GM23248 (cell line): Measurements from ENCODE around the gene PIGQ. TPM values are rescaled to one million over a fixed set of nuclear protein-coding genes. Genes with fewer than 3 reads are reported as not detected.

Source experiments
- DNase-seq: peaks from one replicate; pipeline ENCODE4 v3.0.0-alpha.2; 2015
- H2AFZ ChIP-seq: fragments of 200-600 bp; sonication (generic); 2 replicates; pipeline ENCODE4 v1.6.1; 2016; ENCODE audit warnings: antibody characterized with exemption
- H3F3A ChIP-seq: fragments of 200-600 bp; sonication (generic); 2 replicates; pipeline ENCODE4 v1.6.1; 2016; ENCODE audit warnings: mild to moderate bottlenecking, antibody characterized with exemption, mixed run types; ENCODE audit not compliant: insufficient read depth
- H3K27ac ChIP-seq: fragments of 200-600 bp; sonication (generic); 2 replicates; pipeline ENCODE4 v1.5.1; 2016; ENCODE audit warnings: mild to moderate bottlenecking
- H3K27me3 ChIP-seq: fragments of 200-600 bp; sonication (generic); replicated peaks from 2 replicates; pipeline ENCODE4 v1.6.1; 2016; ENCODE audit warnings: mild to moderate bottlenecking; ENCODE audit not compliant: insufficient read depth
- H3K36me3 ChIP-seq: fragments of 200-600 bp; sonication (generic); 2 replicates; pipeline ENCODE4 v1.6.1; 2016; ENCODE audit warnings: low read depth, mild to moderate bottlenecking
- H3K4me1 ChIP-seq: fragments of 200-600 bp; sonication (generic); 2 replicates; pipeline ENCODE4 v1.6.1; 2016; ENCODE audit warnings: mild to moderate bottlenecking; ENCODE audit not compliant: insufficient read depth
- H3K4me2 ChIP-seq: fragments of 200-600 bp; sonication (generic); one replicate; pipeline ENCODE4 v1.6.1; 2016; ENCODE audit warnings: mild to moderate bottlenecking; ENCODE audit not compliant: unreplicated experiment
- H3K4me3 ChIP-seq: fragments of 200-600 bp; sonication (generic); 2 replicates; pipeline ENCODE4 v1.5.1; 2016; ENCODE audit warnings: mild to moderate bottlenecking
- H3K79me2 ChIP-seq: fragments of 200-600 bp; sonication (generic); 2 replicates; pipeline ENCODE4 v1.6.1; 2016; ENCODE audit warnings: mild to moderate bottlenecking; ENCODE audit not compliant: insufficient read depth
- H3K9ac ChIP-seq: fragments of 200-600 bp; sonication (generic); 2 replicates; pipeline ENCODE4 v1.6.1; 2016; ENCODE audit warnings: mild to moderate bottlenecking
- H3K9me2 ChIP-seq: fragments of 200-600 bp; sonication (generic); 2 replicates; pipeline ENCODE4 v1.6.1; 2016; ENCODE audit warnings: mixed run types, mild to moderate bottlenecking, moderate library complexity; ENCODE audit not compliant: insufficient read depth
- H3K9me3 ChIP-seq: fragments of 200-600 bp; sonication (generic); one replicate; pipeline ENCODE4 v1.6.1; 2017; ENCODE audit warnings: low read depth
- H4K20me1 ChIP-seq: fragments of 200-600 bp; sonication (generic); 2 replicates; pipeline ENCODE4 v1.6.0; 2016; ENCODE audit not compliant: insufficient read depth
- EZH2 ChIP-seq: fragments of 200-600 bp; sonication (generic); IDR thresholded peaks from 2 replicates; pipeline ENCODE4 v1.6.1; 2018; ENCODE audit warnings: antibody characterized with exemption, mild to moderate bottlenecking; ENCODE audit not compliant: insufficient read depth, poor library complexity, severe bottlenecking
- EZH2phosphoT487 ChIP-seq: fragments of 200-600 bp; sonication (generic); IDR thresholded peaks from 2 replicates; pipeline ENCODE4 v1.6.1; 2018; ENCODE audit warnings: antibody characterized with exemption, moderate library complexity, mild to moderate bottlenecking, low read depth; ENCODE audit not compliant: insufficient read depth
- WGBS, 2 experiments: methylation state at CpG; one replicate each; pipeline ENCODE4 v1.1.6; 2015 to 2017; ENCODE audit warnings: low lambda C conversion rate in 2 of 2, low coverage in 1 of 2; ENCODE audit errors: missing lambda C conversion rate in 2 of 2; 5-methylcytosine and 5-hydroxymethylcytosine counted together
- in situ Hi-C: fragments of 300-500 bp; cut with MboI; formaldehyde crosslinking; loops from 2 replicates; pipeline ENCODE4 v1.15.0; 2020
- microRNA-seq: library from miRNA; unstranded; fragments of <30 nt; microRNA quantifications from one replicate; pipeline ENCODE4, GENCODE V29; 2016; ENCODE audit warnings: borderline number of aligned reads
- polyA plus RNA-seq: library from polyadenylated mRNA; unstranded; fragments of >200 nt; fragmentation: Nextera tagmentation; extraction: Ambion mirVana; gene quantifications from 2 replicates; pipeline ENCODE4 v1.2.1, GENCODE V29; 2016
- small RNA-seq: library from RNA; depleted of rRNA; stranded (forward); fragments of <200 nt; gene quantifications from one replicate; pipeline ENCODE3, GENCODE V24; 2014; ENCODE audit warnings: low read depth, low replicate concordance
- total RNA-seq: library from RNA; depleted of rRNA; stranded (reverse); fragments of >200 nt; shearing (Covaris generic); gene quantifications from 2 replicates; pipeline ENCODE4 v1.2.3, GENCODE V29; 2014; rRNA removed

The PIGQ gene
- total and polyA plus RNA-seq, 2 experiments from 2014 or later = 31.6 to 35.0 TPM

DNA sequence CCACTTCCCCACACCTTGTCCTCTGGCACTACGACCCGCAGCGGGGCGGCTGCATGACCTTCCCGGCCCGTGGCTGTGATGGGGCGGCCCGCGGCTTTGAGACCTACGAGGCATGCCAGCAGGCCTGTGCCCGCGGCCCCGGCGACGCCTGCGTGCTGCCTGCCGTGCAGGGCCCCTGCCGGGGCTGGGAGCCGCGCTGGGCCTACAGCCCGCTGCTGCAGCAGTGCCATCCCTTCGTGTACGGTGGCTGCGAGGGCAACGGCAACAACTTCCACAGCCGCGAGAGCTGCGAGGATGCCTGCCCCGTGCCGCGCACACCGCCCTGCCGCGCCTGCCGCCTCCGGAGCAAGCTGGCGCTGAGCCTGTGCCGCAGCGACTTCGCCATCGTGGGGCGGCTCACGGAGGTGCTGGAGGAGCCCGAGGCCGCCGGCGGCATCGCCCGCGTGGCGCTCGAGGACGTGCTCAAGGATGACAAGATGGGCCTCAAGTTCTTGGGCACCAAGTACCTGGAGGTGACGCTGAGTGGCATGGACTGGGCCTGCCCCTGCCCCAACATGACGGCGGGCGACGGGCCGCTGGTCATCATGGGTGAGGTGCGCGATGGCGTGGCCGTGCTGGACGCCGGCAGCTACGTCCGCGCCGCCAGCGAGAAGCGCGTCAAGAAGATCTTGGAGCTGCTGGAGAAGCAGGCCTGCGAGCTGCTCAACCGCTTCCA is 63.7 kb downstream of the PIGQ start:
- 97% methylated on average over 68 to 69 of the region's 74 CpGs for WGBS, 2 experiments

More for the DNA sequence above, 63.7 kb downstream of the PIGQ start:
- Histone ChIP-seq H4K20me1 (no peaks in the 10 kb centered on the region), H3K9me3 (no peaks in the 10 kb centered on the region), H3K9me2 (no peaks in the 10 kb centered on the region), H3K4me3 (no peak overlapping the region), H3K27me3 (no peaks in the 10 kb centered on the region), H3K4me1 (0 out of 2 replicates have a peak, but pooled peaks cover 6% of the 10 kb centered on the region), H3K4me2 (no peak overlapping the region), H3K79me2 (peaks cover 14% of the 10 kb centered on the region), H2AFZ (no peak overlapping the region), H3K9ac (no peak overlapping the region), H3F3A (no peaks in the 10 kb centered on the region), H3K27ac (no peak overlapping the region), H3K36me3 (no peaks in the 10 kb centered on the region)
- in situ Hi-C loops = no loop called here
- TF ChIP-seq EZH2phosphoT487 (no peak), EZH2 (no peak)
- no peak for DNase-seq

Small RNA genes lying within 50 kb of the gene (microRNA-seq; reads per million reads assigned to microRNA genes)
- gene MIR3176 (24.0 reads per million, percentile 31 among the genes with 10 or more reads in this experiment), gene MIR5587 (not detected)

Small RNA genes lying within 50 kb of the gene (small RNA-seq; reads per million reads assigned to genes)
- not detected for gene MIR3176
- gene MIR5587 = not detected
- gene Z98883.1 = not detected

Other genes with a start within 250 kb of the PIGQ start
- gene AXIN1, start 217.2 kb upstream of the PIGQ start, total RNA-seq = 25.5 and 27.1 TPM in 2 replicates
- 3.0 and 3.3 TPM in 2 replicates for gene AXIN1, start 217.2 kb upstream of the PIGQ start, polyA plus RNA-seq
- gene MRPL28, start 199.4 kb upstream of the PIGQ start, total RNA-seq = 94.1 and 103 TPM in 2 replicates
- 108 and 110 TPM in 2 replicates for gene MRPL28, start 199.4 kb upstream of the PIGQ start, polyA plus RNA-seq
- 78.4 and 98.6 TPM in 2 replicates for gene PGAP6, start 188.0 kb upstream of the PIGQ start, total RNA-seq
- 16.4 and 20.6 TPM in 2 replicates for gene PGAP6, start 188.0 kb upstream of the PIGQ start, polyA plus RNA-seq
- gene NME4, start 172.8 kb upstream of the PIGQ start, total RNA-seq = 128 and 175 TPM in 2 replicates
- 283 and 293 TPM in 2 replicates for gene NME4, start 172.8 kb upstream of the PIGQ start, polyA plus RNA-seq
- 7.8 and 8.9 TPM in 2 replicates for gene DECR2, start 168.1 kb upstream of the PIGQ start, total RNA-seq
- gene DECR2, start 168.1 kb upstream of the PIGQ start, polyA plus RNA-seq = 25.2 and 26.1 TPM in 2 replicates
- gene RAB11FIP3, start 144.3 kb upstream of the PIGQ start, total RNA-seq = 27.8 and 33.5 TPM in 2 replicates
- gene RAB11FIP3, start 144.3 kb upstream of the PIGQ start, polyA plus RNA-seq = 0.46 and 1.2 TPM in 2 replicates
- 68.0 and 69.4 TPM in 2 replicates for gene CAPN15, start 42.3 kb upstream of the PIGQ start, total RNA-seq
- gene CAPN15, start 42.3 kb upstream of the PIGQ start, polyA plus RNA-seq = 5.4 and 5.7 TPM in 2 replicates
- not detected in 2 replicates for gene PRR35, start 9.6 kb upstream of the PIGQ start, total RNA-seq
- not detected in 2 replicates for gene PRR35, start 9.6 kb upstream of the PIGQ start, polyA plus RNA-seq
- gene NHLRC4, start 3.0 kb upstream of the PIGQ start, total RNA-seq = 0.11 and 0.13 TPM in 2 replicates
- 0.20 TPM in 1 of 2 replicates, not detected in the other for gene NHLRC4, start 3.0 kb upstream of the PIGQ start, polyA plus RNA-seq
- gene RAB40C, start 20.1 kb downstream of the PIGQ start, total RNA-seq = 18.8 and 28.3 TPM in 2 replicates
- 9.5 TPM in 2 replicates for gene RAB40C, start 20.1 kb downstream of the PIGQ start, polyA plus RNA-seq
- gene WFIKKN1, start 61.0 kb downstream of the PIGQ start, total RNA-seq = not detected in 2 replicates
- gene WFIKKN1, start 61.0 kb downstream of the PIGQ start, polyA plus RNA-seq = not detected in 2 replicates
- 150 and 218 TPM in 2 replicates for gene METTL26, start 66.3 kb downstream of the PIGQ start, total RNA-seq
- 151 and 155 TPM in 2 replicates for gene METTL26, start 66.3 kb downstream of the PIGQ start, polyA plus RNA-seq
- 29.3 and 30.4 TPM in 2 replicates for gene MCRIP2, start 71.9 kb downstream of the PIGQ start, total RNA-seq
- 22.4 and 22.6 TPM in 2 replicates for gene MCRIP2, start 71.9 kb downstream of the PIGQ start, polyA plus RNA-seq
- gene WDR90, start 79.4 kb downstream of the PIGQ start, total RNA-seq = 16.5 and 24.7 TPM in 2 replicates
- 4.7 and 8.2 TPM in 2 replicates for gene WDR90, start 79.4 kb downstream of the PIGQ start, polyA plus RNA-seq
- gene RHOT2, start 98.2 kb downstream of the PIGQ start, total RNA-seq = 44.9 and 65.9 TPM in 2 replicates
- gene RHOT2, start 98.2 kb downstream of the PIGQ start, polyA plus RNA-seq = 65.1 and 70.0 TPM in 2 replicates
- gene RHBDL1, start 105.7 kb downstream of the PIGQ start, total RNA-seq = 0.89 and 2.1 TPM in 2 replicates
- 0.90 and 1.5 TPM in 2 replicates for gene RHBDL1, start 105.7 kb downstream of the PIGQ start, polyA plus RNA-seq
- 183 and 201 TPM in 2 replicates for gene STUB1, start 110.4 kb downstream of the PIGQ start, total RNA-seq
- 207 and 216 TPM in 2 replicates for gene STUB1, start 110.4 kb downstream of the PIGQ start, polyA plus RNA-seq
- gene JMJD8, start 114.4 kb downstream of the PIGQ start, total RNA-seq = 88.8 and 96.3 TPM in 2 replicates
- gene JMJD8, start 114.4 kb downstream of the PIGQ start, polyA plus RNA-seq = 87.9 and 91.6 TPM in 2 replicates
- gene WDR24, start 120.4 kb downstream of the PIGQ start, total RNA-seq = 1.3 and 3.4 TPM in 2 replicates
- gene WDR24, start 120.4 kb downstream of the PIGQ start, polyA plus RNA-seq = 13.1 and 13.7 TPM in 2 replicates
- 0.54 TPM in 1 of 2 replicates, not detected in the other for gene FBXL16, start 135.8 kb downstream of the PIGQ start, total RNA-seq
- 0.16 and 0.29 TPM in 2 replicates for gene FBXL16, start 135.8 kb downstream of the PIGQ start, polyA plus RNA-seq
- gene METRN, start 145.2 kb downstream of the PIGQ start, total RNA-seq = 90.7 and 98.1 TPM in 2 replicates
- 21.6 and 26.0 TPM in 2 replicates for gene METRN, start 145.2 kb downstream of the PIGQ start, polyA plus RNA-seq
- 20.4 and 34.8 TPM in 2 replicates for gene ANTKMT, start 151.2 kb downstream of the PIGQ start, total RNA-seq
- 33.3 and 33.5 TPM in 2 replicates for gene ANTKMT, start 151.2 kb downstream of the PIGQ start, polyA plus RNA-seq
- 1.0 and 9.5 TPM in 2 replicates for gene CCDC78, start 156.5 kb downstream of the PIGQ start, total RNA-seq
- 0.78 and 1.1 TPM in 2 replicates for gene CCDC78, start 156.5 kb downstream of the PIGQ start, polyA plus RNA-seq
- 5.8 and 7.8 TPM in 2 replicates for gene HAGHL, start 157.1 kb downstream of the PIGQ start, total RNA-seq
- 10.8 and 64.8 TPM in 2 replicates for gene HAGHL, start 157.1 kb downstream of the PIGQ start, polyA plus RNA-seq
- 24.0 and 37.5 TPM in 2 replicates for gene CIAO3, start 171.0 kb downstream of the PIGQ start, total RNA-seq
- gene CIAO3, start 171.0 kb downstream of the PIGQ start, polyA plus RNA-seq = 24.5 and 27.8 TPM in 2 replicates
- gene MSLN, start 190.8 kb downstream of the PIGQ start, total RNA-seq = not detected in 2 replicates
- not detected in 2 replicates for gene MSLN, start 190.8 kb downstream of the PIGQ start, polyA plus RNA-seq
- 44.6 and 54.3 TPM in 2 replicates for gene RPUSD1, start 218.4 kb downstream of the PIGQ start, total RNA-seq
- gene RPUSD1, start 218.4 kb downstream of the PIGQ start, polyA plus RNA-seq = 15.4 and 19.1 TPM in 2 replicates
- gene CHTF18, start 218.7 kb downstream of the PIGQ start, total RNA-seq = 9.1 and 13.1 TPM in 2 replicates
- 8.0 and 8.8 TPM in 2 replicates for gene CHTF18, start 218.7 kb downstream of the PIGQ start, polyA plus RNA-seq
- not detected in 2 replicates for gene GNG13, start 230.8 kb downstream of the PIGQ start, total RNA-seq
- not detected in 2 replicates for gene GNG13, start 230.8 kb downstream of the PIGQ start, polyA plus RNA-seq